Fibroblast of the conjunctiva (primary cell): ENCODE results near the gene TMEM231.
"Not testable (repeated sequence)": the region's sequence is repeated elsewhere in the genome, so short reads cannot be mapped to it uniquely, and the experiment has no call there.

Source experiments
- DNase-seq: peaks from one replicate; pipeline ENCODE4 v3.0.0-alpha.2; 2010; ENCODE audit warnings: low read depth

The TMEM231 gene, protein sequence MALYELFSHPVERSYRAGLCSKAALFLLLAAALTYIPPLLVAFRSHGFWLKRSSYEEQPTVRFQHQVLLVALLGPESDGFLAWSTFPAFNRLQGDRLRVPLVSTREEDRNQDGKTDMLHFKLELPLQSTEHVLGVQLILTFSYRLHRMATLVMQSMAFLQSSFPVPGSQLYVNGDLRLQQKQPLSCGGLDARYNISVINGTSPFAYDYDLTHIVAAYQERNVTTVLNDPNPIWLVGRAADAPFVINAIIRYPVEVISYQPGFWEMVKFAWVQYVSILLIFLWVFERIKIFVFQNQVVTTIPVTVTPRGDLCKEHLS

DNA sequence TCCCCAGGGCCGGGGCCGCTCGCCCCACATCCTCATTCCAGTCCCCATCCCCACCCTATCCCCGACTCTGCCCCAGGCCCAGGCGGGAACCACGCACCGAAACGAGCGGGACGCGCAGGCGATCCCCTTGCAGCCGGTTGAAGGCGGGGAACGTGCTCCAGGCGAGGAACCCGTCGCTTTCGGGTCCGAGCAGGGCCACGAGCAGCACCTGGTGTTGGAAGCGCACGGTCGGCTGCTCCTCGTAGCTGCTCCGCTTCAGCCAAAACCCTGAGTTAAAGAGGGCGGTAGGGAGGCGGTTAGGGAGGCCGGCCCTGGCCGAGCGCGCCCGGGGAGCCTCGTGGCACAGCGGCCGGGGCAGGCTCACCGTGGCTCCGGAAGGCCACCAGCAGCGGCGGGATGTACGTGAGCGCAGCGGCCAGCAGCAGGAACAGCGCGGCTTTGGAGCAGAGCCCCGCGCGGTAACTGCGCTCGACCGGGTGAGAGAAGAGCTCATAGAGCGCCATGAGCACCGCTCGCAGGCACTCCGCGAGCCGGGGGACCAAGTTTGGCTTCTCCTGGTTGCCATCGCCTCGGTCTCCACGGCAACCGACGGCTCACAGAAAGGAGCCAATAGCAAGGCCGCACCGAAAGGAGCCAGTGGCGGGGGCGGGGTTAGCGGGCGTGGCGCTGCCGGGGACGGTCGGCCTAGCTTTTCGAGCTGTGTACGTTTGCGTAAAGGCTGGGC, at the start of gene TMEM231:
Gene TMEM231, minus strand, starts transcription at position 546 of the 724 bp plus-strand sequence. Its CDS starts 43 bp downstream, at position 503.
- peak; percentile 88 for DNase-seq

DNA sequence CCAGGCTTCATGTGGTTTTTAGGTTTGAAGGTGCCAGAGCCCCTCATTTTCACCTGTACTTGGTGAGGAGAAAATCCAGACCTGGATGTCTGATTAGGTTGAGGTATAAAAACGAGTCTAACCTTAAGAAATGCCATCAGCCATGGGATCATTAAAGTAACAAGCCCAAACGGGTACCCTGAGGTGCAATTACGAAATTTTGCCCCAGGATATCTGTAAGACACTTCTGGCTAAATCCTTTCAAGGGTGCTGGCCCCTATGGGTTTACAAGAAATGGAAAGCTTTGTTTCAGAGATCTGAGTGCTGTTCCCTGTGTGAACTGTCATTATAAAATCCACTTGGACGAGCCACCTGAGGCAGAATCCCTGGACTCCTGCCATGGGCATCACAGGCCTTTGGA, 47.2 kb upstream of the TMEM231 start:
- DNase-seq = no peak

DNA sequence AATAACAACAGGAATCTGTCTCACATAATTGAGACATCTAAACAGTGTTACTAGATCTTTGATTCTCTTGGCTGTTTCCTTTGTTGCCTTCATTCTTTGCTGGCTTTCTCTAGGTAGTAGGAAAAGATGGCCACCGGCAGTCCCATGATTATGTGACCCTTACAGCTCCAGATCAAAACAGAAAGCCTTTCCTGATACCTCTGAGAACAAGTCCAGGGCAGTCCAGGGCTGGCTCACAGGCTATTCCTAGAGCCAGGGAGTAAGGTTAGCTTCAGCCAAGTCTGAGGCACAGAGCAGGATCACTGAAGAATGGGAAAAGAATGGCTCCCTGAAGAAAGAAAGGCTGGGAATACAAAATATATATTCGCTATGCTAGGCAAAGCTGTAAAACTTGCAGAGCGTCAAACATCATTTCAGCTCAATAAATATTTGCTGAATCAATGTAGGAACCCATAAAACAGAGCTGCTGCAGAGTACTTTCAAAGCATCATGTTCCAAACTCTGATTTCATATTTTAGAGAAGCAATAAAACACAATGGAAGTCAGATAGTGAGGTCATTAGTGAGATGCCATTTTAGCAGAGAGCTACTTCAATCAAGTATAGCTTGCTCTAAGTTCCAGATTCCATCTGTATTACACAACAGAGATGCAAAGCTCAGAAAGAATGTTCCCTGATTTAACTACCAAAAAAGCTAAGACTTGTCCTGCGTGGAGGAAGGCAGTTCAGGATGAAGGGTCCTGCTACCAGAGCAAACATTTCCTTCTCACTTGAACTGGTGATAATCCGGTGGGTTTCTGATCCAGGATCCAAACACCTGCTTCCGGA, 43.6 kb upstream of the TMEM231 start:
- no peak for DNase-seq

DNA sequence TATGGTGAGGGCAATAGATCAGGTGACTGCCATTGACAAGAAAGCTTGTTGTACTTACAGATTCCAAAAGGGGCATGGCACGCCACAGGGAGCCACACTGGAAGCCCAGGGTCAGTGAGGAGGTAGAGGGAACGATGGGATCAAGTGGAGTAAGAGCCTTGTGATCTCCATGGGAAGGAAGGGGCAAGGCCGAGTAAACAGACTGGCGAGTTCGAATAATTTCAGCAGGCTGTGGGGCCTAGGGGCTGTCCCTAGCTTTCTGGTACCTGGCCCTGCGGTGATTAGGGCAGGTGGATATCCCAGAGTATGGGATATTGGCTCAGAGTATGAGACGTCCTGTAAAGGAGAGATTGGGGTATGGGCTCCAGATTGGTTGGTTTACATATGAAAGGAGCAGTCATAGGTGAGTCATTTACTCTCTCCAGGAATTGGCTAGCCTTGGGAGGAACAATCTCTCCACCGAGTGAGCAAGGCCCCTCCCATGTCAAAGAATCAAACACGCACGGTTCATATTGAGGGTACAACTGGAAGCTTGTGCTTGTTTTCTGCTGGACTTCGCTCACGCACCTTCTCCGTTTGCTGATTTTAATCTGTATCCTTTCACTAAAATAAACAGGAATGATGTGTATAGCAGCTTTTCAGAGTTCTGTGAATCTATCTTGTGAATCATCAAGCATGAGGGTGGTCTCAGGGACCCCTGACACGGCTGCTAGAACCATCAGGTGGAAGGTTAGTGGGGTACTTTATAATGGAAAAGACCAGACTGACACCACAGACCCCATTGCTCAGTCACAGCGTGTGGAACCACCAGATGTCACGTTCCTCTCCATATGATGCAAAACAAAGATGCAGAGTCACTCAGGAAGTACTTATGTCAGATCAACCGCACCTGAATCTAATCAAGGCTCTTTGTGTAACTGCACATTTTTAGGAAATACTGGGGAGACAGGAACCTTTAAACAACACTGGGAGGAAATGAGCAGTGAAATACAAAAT, 38.1 kb upstream of the TMEM231 start:
- DNase-seq = peak; percentile 32

DNA sequence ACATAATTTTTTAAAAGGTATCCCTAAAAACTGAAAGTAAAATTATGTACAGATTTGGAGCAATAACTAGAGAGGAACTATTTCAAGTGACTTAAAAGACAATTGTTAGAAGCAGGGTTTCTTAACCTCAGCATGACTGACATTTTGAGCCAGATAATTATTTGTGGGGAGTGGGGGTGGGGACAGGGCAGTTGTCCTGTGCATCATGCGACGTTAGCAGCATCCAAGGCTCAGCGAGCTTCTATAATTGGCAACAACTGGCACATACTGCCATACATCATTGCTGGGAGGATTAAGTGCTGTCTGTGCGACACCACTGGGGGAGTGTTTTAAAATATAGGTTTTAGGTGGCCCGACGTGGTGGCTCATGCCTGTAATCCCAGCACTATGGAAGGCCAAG, 37.3 kb upstream of the TMEM231 start:
- no peak for DNase-seq

DNA sequence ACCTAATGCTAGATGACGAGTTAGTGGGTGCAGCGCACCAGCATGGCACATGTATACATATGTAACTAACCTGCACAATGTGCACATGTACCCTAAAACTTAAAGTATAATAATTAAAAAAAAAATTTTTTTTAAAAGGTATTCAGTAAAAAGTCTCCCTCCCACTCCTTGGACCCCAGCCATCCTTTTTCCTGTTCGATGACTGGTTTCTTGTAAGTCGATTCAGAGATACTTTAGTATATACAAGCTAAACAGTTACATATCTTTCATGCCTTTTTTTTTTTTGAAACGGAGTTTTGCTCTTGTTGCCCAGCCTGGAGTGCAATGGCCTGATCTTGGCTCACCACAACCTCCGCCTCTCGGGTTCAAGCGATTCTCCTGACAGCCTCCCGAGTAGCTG, 35.9 kb upstream of the TMEM231 start:
- DNase-seq = not testable (repeated sequence)

DNA sequence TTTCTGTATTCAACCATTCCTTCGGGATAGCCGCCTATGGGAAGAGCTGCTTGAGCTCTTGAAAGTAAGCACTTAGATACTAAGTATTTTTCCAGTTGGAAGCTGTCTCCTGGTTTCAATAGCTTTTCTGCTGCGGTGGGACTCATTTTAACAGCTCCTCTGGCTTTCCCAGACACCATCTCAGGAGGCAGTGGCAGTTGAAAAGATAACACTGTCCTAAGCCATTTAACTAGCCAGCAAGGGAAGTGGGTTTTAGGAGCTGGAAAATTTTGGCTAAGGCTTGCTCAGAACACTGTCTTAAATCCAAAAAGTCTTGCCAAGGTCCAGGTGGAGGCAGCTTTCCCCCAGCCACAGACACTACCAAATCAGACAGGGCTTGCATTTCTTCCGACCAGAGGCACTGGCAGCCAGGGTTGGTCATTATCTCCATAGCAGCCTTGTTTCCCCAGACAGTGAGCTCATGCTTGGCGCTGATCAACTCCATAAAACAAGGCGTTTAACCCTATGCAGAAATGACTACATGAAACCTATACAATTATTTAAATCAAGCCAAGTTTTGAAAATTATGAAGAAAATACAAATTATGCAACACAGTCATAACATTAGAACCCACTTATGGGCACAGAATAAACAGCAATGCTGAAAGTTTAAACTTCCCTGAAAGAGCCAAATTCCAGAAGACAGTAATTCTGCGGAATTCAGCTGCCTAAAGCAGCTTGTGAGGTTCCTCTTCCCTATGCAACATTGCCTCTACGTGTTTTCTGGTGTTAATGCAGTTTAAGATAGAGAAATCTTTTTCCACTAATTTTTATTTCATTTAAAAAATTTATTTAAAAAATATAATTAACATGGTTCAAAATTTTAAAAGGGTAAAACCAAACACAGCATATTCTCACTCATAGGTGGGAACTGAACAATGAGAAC, 35.1 kb upstream of the TMEM231 start:
- DNase-seq = peak; percentile 49

DNA sequence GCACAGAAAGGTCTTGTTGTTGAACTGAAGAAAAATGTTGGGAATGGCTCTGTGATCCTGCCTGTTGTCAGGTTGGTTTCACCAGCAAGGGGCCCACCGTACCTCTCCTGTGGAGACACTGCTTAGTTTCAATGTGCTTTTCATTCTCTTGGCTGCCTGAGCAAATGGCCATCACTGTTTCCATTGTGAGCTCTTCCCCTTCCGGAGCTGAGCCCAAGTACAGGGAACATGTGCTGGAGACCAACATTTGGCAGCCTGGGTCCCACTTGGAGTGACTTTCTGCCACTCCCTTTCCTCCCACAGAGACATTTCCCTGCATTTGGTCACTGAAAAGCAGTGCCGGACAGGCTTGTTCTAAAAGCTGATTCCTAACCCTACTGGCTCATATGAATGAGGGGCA, 33.3 kb upstream of the TMEM231 start:
- no peak for DNase-seq

DNA sequence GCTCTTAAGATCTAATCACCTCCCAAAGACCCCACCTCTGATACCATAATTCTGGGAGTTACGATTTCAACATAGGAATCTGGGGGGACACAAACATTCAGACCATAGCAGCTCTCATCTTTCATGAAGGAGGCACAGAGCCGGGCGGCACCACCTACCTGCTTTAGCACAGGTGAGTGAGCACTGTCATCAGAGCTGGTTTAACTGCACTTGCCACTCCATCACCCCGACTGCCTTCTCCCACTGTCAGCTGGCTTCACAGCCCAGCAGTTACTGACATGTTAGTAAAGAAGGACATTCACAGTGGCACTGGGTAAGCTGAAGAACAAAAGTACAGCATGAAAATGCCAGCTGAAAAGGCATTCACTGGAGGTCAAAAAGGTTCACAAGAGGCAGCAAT, 32.7 kb upstream of the TMEM231 start:
- DNase-seq = no peak

DNA sequence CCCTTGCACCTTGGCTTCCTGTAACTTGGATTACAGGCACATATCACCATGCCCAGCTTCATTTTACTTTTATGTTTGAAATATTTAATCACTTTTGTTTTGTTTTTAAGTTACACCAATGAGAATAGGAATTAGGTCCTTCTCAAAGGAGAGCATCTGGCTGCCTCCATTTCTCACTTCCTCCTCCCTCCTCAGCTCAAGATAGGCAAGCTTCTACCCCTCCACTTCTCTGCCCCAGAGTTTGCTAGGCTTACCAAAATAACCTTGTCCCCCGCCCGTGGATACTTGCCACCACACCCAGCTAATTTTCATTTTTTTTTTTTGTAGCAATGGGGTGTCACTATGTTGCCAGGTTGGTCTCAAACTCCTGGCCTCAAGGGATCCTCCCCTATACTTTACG, 28.1 kb upstream of the TMEM231 start:
- DNase-seq = no peak

DNA sequence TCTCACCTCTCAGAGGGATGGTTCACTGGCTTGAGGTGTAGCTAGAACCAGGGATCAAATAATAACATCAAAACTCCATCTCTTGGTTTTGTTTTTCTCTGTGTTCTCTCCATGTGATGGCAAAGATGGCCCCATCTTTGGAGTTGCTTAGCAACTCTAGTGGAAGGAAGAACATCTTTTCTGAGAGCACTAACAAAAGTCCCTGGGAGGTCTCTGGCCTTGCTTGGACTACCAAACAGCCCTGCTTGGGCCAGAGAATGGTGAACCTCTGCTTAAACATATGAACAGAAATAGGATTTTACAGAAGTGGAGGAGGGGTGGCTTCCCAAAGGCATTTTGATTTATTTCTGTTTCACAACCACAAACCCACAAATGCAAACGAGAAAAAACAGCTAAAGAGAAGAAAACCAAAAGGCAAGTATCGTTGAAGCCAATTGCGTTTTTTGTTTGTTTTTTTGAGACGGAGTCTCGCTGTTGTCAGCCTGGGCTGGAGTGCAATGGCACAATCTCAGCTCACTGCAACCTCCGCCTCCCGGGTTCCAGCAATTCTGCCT, 23.3 kb upstream of the TMEM231 start:
- no peak for DNase-seq

DNA sequence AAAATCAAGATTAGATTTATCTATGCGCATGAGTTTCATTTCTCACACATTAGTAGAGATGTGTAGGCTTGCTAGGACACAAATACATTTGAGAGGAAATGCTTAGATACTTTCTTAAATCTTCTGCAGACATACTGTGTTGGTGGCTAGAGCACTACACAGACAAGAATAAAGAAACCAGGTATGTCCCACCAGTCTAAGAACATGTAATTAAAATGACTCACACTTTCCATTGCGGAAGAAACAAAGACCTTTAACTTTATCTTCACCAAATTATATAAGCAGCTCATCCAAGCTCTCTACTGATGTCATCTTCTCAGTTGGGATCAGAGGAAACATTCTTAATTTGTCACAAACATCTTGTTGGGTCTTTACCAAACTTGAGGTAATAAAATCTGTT, 22.7 kb upstream of the TMEM231 start:
- no peak for DNase-seq

DNA sequence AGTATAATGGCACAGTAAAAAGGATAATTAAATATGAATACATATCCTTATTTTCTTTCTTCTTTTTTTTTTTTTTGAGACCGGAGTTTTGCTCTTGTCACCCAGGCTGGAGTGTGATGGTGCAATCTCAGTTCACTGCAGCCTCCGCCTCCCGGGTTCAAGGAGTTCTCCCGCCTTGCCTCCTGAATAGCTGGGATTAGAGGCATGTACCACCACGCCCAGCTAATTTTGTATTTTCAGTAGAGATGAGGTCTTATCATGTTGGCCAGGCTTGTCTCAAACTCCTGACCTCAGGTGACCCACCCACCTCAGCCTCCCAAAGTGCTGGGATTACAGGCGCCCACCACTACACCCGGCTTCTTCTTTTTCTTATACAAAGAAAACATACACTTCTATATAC, 22.2 kb upstream of the TMEM231 start:
- no peak for DNase-seq

DNA sequence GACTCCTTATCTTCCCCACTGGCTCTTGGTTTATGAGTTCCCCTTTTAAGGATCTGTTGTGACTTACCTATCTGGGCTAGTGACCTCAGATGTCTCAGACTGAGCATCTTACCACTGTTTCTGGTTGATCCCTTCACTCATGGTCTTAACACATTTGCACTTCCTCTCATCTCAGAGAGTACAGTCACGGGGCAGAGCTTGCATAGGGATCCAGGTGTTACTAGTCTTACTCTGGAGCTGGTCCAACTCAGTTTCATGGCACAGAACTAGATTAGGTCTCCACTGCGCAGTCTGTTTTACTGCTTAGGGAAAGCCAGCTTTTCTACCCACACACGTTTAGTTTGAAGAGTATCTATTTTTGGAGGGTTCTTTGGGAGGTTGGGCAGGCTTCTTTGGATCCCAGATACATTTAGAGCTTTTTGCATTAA, 20.3 kb upstream of the TMEM231 start:
- no peak for DNase-seq

DNA sequence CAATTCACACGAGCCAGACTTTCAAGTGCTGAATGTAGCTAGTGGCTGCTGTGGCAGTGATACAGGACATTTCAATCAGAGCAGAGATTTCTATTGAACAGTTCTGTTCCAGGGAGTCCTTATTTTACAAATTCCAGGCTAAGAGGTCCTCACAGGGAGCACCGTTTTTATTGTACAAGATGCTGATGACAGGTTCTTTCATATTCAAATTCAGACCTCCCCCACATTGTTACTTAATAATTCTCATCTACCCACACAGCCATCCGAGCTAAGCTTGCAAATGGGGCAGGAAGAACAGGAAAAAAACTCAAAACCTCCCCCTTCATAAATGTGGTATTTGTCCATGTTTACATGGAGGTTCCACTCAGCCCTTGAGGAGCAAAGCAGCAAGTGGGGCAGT, 19.9 kb upstream of the TMEM231 start:
- DNase-seq = no peak

DNA sequence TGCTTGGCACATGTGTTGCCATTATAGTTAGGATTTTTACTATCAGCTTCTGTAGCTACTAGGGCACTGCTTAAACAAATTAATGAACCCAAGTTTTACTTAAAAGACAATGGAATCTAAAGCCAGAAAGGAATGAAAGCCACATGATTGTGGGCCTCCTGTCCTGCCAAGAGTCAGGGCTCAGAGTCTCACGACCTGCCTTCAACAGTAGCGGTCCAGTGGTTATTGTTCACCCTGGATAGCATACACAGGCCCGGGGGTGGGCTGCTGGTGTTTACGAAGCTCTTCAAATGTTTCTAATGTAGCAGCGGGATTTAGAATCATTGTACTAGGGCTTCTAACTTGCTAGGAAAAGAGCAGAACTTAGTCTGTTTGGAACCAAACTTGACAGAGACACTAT, 17.9 kb upstream of the TMEM231 start:
- DNase-seq = no peak

DNA sequence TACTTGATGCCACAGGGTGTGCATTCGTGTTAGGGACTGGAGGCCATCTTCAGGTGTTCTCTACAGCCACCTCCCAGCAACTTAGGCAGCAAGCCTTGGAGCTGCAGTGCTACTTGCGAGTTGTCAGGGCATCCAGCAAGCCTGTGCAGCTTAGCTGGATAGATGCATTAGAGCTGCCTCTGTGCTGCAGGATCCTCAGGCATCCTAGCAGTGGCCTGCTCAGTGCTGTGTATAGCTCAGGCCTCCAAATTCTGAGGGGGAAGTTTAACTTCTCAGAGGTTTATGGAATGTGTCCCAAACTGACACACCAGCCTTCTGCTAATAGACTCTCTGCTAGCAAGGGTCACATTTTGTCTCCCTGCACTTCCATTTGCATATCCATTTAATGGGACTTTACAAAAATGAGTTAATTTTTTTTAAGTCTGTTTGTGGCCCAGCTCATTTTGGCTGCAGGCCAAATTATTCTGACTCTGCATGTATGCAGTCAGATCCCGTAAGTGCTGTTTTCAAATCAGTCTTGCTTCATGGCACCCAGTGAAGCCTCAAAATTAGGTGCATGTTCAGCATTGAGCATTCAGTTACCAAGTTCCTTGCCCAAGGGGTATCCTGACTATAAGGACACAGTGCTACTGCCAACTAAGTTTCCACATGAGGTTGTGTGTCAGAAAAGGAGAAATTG, 17.0 kb upstream of the TMEM231 start:
- no peak for DNase-seq

DNA sequence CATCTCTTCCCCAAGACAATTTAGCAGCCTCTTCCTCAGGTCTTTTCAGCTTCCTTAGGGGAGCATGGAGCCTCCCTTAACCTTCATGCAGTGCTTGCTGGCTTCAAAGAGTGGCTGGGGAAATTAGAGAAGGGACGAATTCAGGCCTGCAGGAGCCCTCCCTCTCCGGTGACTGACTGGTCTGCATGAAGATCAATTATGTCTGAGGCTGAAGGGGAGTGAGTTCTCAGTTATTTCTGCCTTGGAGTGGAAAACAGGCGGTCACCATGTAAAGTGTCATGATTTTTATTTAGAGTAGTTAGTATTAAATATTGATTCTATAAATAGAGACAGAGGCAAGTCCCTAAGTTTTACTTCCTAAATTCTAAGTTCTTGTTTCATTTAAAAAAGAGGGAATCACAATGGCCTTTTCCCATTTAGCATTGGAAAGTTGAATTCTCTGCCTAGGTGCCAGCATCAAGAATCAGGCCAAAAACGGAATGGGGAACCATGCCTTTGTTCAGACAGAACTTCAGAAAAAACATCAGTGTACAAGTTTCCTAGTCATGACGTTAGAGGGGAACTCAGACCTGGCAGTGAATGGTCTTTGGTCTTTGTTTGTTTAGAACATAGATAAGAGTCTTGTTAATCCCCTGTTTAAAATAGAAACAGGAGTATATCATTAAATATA, 14.5 kb upstream of the TMEM231 start:
- DNase-seq = no peak

DNA sequence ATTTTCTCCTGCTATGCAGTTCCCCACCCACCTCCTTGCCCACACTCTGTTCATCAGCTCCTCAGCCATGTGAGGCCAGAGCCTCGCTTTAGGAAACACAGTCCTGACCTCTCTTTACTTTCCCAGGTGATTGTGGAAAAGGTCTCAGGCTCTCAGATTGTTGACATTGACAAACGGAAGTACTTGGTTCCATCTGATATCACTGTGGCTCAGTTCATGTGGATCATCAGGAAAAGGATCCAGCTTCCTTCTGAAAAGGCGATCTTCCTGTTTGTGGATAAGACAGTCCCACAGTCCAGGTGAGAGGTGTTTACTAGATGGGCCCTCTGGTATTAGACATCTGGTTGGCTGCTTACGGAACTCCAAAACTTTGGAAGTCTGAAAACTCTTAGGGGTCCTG, 11.9 kb upstream of the TMEM231 start:
- DNase-seq = no peak
